ENCODE data around the gene FTO. TPM values are rescaled to one million over a fixed set of nuclear protein-coding genes. Genes with fewer than 3 reads are reported as not detected.

Gene FTO
- total and polyA plus RNA-seq, 2 of the 8 experiments (the other 6 are each of a cell fraction or from before 2014, with no cell fraction given) = 34.5 to 59.8 TPM

DNA sequence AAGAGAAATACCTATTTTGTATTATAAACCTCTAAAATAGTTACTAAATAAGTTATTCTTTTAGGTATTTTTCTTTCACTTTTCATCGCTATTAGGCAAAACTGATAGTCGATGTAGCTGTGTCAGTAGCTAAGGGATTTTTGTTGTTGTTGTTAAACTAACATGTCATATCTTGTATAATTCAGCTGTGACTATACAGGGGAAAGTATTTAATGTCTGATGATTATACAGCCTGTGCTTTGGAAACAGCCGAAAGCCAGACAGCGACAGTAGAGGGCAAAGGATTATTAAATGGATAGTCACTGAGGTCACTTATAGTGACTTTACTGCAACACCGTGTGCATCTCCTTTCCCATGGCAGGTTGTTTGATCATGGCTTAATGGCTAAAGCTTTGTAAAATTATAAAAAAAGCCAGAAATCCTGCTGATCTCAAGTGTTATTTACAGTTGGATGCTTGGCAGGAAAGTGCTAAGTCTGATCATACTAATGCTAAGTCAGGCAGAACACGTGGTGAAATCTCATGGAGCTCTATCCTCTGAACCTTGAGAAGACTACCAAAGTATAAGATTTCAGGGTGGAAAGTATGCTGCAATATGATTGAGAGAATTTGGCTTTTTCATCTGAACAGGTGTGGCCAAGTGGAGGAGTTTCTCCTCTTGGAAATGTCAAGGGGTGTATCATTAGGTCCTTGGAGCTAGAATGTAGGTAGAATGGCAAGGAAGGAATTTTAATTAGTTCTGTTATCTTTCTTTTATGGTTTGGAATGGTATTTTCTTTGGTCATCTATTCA, 88.4 kb downstream of the FTO start (continued):
- TF ChIP-seq, protein P1, sequence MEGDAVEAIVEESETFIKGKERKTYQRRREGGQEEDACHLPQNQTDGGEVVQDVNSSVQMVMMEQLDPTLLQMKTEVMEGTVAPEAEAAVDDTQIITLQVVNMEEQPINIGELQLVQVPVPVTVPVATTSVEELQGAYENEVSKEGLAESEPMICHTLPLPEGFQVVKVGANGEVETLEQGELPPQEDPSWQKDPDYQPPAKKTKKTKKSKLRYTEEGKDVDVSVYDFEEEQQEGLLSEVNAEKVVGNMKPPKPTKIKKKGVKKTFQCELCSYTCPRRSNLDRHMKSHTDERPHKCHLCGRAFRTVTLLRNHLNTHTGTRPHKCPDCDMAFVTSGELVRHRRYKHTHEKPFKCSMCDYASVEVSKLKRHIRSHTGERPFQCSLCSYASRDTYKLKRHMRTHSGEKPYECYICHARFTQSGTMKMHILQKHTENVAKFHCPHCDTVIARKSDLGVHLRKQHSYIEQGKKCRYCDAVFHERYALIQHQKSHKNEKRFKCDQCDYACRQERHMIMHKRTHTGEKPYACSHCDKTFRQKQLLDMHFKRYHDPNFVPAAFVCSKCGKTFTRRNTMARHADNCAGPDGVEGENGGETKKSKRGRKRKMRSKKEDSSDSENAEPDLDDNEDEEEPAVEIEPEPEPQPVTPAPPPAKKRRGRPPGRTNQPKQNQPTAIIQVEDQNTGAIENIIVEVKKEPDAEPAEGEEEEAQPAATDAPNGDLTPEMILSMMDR (IDR thresholded peaks at IDR 0.05; ENCODE audit: control extremely low read depth in 1 of 3, insufficient read depth in 1 of 3, low read depth in 1 of 3, low read length in 3 of 3) = no peak
- no peak for TF ChIP-seq PHF8 (conservative IDR thresholded peaks at IDR 0.05; ENCODE audit: low read depth, low read length)
- no peak for TF ChIP-seq BCL11A (IDR thresholded peaks at IDR 0.05; ENCODE audit: low read depth in 2 of 2, low read length in 2 of 2)
- no peak for TF ChIP-seq SIX5 (IDR thresholded peaks at IDR 0.05; ENCODE audit: low read depth, low read length)
- no peak for TF ChIP-seq SP1 (IDR thresholded peaks at IDR 0.05; ENCODE audit: low read depth, low read length)

Measured in H1 (cell line).